ENCODE data around the gene CRY1.

GRCh38 chr12:106975098-106975497 lies 118.3 kb downstream of the CRY1 start:
- TF ChIP-seq CTCF (IDR thresholded peaks at IDR 0.05) (no peak), USF1 (IDR thresholded peaks at IDR 0.05; ENCODE audit: borderline replicate concordance, low read depth) (no peak), TCF12 (IDR thresholded peaks at IDR 0.05) (no peak), RAD21 (IDR thresholded peaks at IDR 0.05; ENCODE audit: low read length) (no peak), POLR2AphosphoS5 (IDR thresholded peaks at IDR 0.05; ENCODE audit: low read depth, low read length) (no peak), ELF1 (IDR thresholded peaks at IDR 0.05) (no peak)
